AG04450 (cell line): ENCODE data around the gene KRTAP5-5. TPM values are rescaled to one million over a fixed set of nuclear protein-coding genes. Genes with fewer than 3 reads are reported as not detected.
"Not testable (repeated sequence)": the region's sequence is repeated elsewhere in the genome, so short reads cannot be mapped to it uniquely, and the experiment has no call there.

ENCODE experiments used
- CTCF ChIA-PET: fragments of 300-600, 350-600 bp; formaldehyde crosslinking; extraction: SDS; loops from one replicate; lab custom pipeline; 2022; ENCODE audit warnings: antibody characterized with exemption, inconsistent platforms; lab: Charles Lee
- POLR2A ChIA-PET: fragments of 350-600 bp; formaldehyde crosslinking; extraction: SDS; loops from one replicate; lab custom pipeline; 2021; ENCODE audit warnings: antibody characterized with exemption, inconsistent platforms; lab: Yijun Ruan, JAX
- DNase-seq: peaks from one replicate; pipeline ENCODE4 v3.0.0-alpha.2; 2011; ENCODE audit warnings: low read depth, low spot score
- H3K27ac ChIP-seq: one replicate; pipeline ENCODE4 v1.5.1; 2012; ENCODE audit warnings: low read depth, low read length, control low read depth
- H3K27me3 ChIP-seq: one replicate; pipeline ENCODE4 v1.6.0; 2012; ENCODE audit warnings: low read length; ENCODE audit not compliant: control insufficient read depth, insufficient read depth
- H3K4me3 ChIP-seq: 2 replicates; pipeline ENCODE4 v1.5.1; 2011; ENCODE audit warnings: mild to moderate bottlenecking, low read depth, low read length, control low read depth
- H3K9me3 ChIP-seq: 2 replicates; pipeline ENCODE4 v1.5.1; 2012; ENCODE audit warnings: low read length; ENCODE audit not compliant: control insufficient read depth, insufficient read depth
- polyA plus RNA-seq: library from polyadenylated mRNA; depleted of rRNA; stranded (reverse); fragments of >200 nt; gene quantifications from 2 replicates; pipeline ENCODE4 v1.2.3, GENCODE V29; 2011
- TF ChIP-seq, protein P1 (sequence below): IDR thresholded peaks from 2 replicates; pipeline ENCODE4 v1.5.1; 2011; ENCODE audit warnings: low read depth, low read length, control low read depth, inconsistent platforms

Gene KRTAP5-5
- polyA plus RNA-seq, 1 experiment, result not detected

DNA sequence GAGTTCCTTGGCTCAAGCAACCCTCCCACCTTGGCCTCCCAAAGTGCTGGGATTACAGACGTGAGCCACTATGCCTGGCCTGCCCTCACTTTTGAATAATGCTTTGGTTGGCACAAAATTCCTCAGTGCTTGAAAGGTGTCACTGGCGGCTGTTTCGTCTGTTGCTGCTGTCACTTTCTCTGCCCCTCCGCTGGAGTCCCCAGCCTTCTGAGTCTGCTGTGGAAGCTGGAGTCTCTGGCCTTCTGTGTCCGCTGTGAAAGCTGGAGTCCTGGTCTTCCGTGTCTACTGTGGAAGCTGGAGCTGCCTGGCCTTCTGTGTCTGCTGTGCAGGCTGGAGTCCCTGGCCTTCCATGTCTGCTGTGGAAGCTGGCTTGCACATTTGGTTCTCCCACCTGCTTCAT lies 39.6 kb upstream of the KRTAP5-5 start:
- Histone ChIP-seq H3K9me3 (no peaks in the 10 kb centered on the region), H3K4me3 (no peak overlapping the region), H3K27me3 (peaks cover 28% of the 10 kb centered on the region), H3K27ac (no peak overlapping the region)
- TF ChIP-seq, protein P1, sequence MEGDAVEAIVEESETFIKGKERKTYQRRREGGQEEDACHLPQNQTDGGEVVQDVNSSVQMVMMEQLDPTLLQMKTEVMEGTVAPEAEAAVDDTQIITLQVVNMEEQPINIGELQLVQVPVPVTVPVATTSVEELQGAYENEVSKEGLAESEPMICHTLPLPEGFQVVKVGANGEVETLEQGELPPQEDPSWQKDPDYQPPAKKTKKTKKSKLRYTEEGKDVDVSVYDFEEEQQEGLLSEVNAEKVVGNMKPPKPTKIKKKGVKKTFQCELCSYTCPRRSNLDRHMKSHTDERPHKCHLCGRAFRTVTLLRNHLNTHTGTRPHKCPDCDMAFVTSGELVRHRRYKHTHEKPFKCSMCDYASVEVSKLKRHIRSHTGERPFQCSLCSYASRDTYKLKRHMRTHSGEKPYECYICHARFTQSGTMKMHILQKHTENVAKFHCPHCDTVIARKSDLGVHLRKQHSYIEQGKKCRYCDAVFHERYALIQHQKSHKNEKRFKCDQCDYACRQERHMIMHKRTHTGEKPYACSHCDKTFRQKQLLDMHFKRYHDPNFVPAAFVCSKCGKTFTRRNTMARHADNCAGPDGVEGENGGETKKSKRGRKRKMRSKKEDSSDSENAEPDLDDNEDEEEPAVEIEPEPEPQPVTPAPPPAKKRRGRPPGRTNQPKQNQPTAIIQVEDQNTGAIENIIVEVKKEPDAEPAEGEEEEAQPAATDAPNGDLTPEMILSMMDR, result no peak
- CTCF ChIA-PET, result interaction anchor here (2.5 kb wide), 1 partner anchor 16 kb away, joined by 15 read pairs; no protein-coding TSS in a partner anchor
- POLR2A ChIA-PET, result interaction anchor here (0.8 kb wide), 1 partner anchor 201 kb away, joined by 5 read pairs; no protein-coding TSS in a partner anchor
- no peak for DNase-seq

DNA sequence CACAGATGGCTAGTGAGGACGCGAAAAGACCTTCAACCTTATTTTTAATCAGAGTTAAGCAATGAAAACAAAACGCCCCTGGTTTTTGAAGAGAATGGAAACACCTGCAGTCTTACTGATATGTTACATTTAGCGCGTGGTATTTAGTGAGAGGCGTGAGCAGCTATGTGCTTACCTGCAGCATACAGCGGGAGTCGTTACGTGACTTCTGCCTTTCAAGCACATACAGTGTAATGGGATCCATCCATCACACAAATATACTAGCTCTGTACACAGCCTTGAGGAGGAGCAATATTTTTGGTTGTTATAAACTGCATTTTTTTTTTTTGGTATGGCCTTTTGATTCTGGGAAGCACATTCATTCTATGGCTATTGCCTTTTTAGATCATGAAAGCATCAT lies 36.9 kb upstream of the KRTAP5-5 start:
- DNase-seq, result no peak
- ChIA-PET CTCF (interaction anchor here (0.6 kb wide), 1 partner anchor 20 kb away, joined by 3 read pairs; the partner anchor contains the start of gene DUSP8), POLR2A (interaction anchor here (0.6 kb wide), 1 partner anchor 12 kb away, joined by 6 read pairs; no protein-coding TSS in a partner anchor)
- H3K9me3 ChIP-seq, result no peaks in the 10 kb centered on the region
- TF ChIP-seq, protein P1, result no peak
- no peak overlapping the region for H3K27ac ChIP-seq
- H3K27me3 ChIP-seq, result peaks cover 38% of the 10 kb centered on the region
- no peak overlapping the region for H3K4me3 ChIP-seq

DNA sequence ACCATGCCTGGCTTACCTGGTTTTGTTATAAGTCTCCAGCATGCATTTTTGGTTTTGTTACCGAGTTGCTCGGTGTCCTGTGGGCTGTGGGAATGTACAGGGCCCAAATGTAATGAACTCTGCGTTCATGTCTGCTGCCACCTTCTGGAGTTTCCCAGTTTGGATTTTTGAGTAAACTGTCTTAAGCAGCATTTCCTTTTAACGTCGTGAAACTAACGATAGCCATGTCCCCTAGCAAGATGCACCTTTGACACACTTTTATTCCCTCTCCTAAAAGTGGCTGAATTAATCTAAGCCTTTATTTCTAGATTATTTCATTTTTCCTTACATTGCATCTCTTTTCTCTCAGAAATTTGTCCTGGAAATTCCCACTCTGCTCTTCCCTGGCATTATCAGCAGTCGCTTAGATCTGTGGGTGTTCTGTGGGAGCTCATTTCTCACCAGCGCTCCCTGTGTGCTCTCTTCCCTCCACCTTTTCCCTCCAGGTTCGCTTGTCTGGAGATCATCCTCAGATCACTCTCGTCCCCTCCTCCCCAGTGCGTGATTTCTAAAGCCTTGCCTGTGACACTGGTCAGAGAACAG lies 33.5 kb upstream of the KRTAP5-5 start:
- H3K4me3 ChIP-seq, H3K9me3 ChIP-seq, H3K27ac ChIP-seq, DNase-seq, POLR2A ChIA-PET: not testable (repeated sequence)
- CTCF ChIA-PET, result interaction anchor here (0.7 to 2.3 kb wide), 9 partner anchors 13 to 78 kb away, joined by 3 to 17 read pairs (median 5); no protein-coding TSS in a partner anchor
- H3K27me3 ChIP-seq, result peaks cover 42% of the 10 kb centered on the region

DNA sequence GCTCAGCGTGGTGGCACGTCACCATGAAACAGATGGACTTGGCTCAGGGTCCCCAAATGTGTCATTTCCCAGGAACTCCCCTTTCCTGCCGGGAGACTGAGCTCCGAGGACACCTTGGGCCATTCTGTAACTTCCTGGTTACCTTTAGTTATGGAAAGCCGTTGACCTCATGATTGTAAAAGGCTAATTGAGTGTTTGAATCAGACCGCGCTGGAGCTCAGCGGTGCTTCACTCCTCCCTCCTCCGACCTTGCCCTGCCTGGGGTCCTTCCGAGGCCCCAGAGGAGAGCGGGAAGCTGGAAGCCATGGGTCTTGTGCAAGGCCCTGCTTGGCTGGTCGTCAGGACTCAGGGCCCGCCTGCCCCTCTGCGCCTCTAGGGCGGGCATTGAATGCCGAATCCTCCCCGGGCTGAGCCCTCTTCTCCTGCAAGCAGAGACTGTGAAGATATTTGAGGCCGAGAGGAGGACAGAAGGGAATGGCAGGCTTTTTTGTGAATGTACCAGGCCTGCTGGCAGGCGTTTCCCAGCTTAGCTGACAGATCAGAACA lies 32.9 kb upstream of the KRTAP5-5 start:
- peaks cover 42% of the 10 kb centered on the region for H3K27me3 ChIP-seq
- CTCF ChIA-PET, result interaction anchor here (0.8 to 2.3 kb wide), 4 partner anchors 21 to 55 kb away, joined by 3 to 15 read pairs (median 6); no protein-coding TSS in a partner anchor
- H3K4me3 ChIP-seq, H3K9me3 ChIP-seq, DNase-seq, H3K27ac ChIP-seq, POLR2A ChIA-PET: not testable (repeated sequence)

DNA sequence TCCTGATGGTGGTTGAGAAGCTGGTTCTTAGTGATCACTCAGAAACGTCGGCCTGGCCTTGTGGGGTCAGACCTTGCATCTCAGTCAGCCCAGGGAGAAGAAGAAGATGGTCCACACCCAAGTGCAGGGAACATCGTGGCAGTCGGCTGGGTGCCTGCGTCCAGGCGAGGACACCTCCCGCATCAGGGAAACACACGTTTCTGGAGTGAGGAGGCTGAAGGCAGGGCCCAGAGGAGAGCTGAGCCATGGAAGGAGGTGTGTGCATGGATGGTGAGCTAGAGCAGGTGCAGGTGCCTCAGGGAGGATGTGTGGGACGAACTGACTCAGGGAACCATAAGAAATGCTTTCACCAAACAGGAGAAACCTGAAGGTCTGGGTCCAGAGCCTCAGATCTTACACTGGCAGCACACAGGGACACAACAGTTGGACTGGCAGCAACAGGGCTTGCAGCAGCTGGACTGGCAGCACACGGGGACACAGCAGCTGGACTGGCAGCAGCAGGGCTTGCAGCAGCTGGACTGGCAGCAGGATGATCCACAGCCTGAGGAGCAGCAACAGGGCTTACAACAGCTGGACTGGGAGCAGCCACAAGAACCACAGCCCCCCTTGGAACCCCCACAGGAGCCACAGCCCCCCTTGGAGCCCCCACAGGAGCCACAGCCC lies 32.1 kb upstream of the KRTAP5-5 start:
- CTCF ChIA-PET, result interaction anchor here (0.7 to 2.3 kb wide), 2 partner anchors 16 to 51 kb away, joined by 3 to 8 read pairs; no protein-coding TSS in a partner anchor
- TF ChIP-seq, protein P1, result no peak
- no peak overlapping the region for H3K27ac ChIP-seq
- no peak overlapping the region for H3K4me3 ChIP-seq
- DNase-seq, result no peak
- POLR2A ChIA-PET, result interaction anchor here (0.6 kb wide), 1 partner anchor 21 kb away, joined by 3 read pairs; no protein-coding TSS in a partner anchor
- H3K27me3 ChIP-seq, result peaks cover 37% of the 10 kb centered on the region
- no peaks in the 10 kb centered on the region for H3K9me3 ChIP-seq
